H1 (cell line): ENCODE results near the gene PLXNA4. TPM values are rescaled to one million over a fixed set of nuclear protein-coding genes. Genes with fewer than 3 reads are reported as not detected.

ENCODE experiments used
- CTCF ChIA-PET: fragments of 300-600 bp; sonication (Branson Sonifier 250); formaldehyde crosslinking; loops from one replicate; lab custom pipeline; 2021; ENCODE audit not compliant: partially characterized antibody; lab: Charles Lee
- POLR2A ChIA-PET: fragments of 300-600 bp; sonication (Branson Sonifier 250); formaldehyde crosslinking; loops from one replicate; lab custom pipeline; 2021; ENCODE audit warnings: inconsistent platforms; ENCODE audit not compliant: partially characterized antibody; lab: Charles Lee
- DNase-seq, 2 experiments: peaks; one replicate each; pipeline versions ENCODE4 v3.0.0 to v3.0.0-alpha.2; 2010 to 2022; ENCODE audit warnings: low spot score in 2 of 2, low read depth in 1 of 2, mixed read lengths in 1 of 2
- FAIRE-seq: peaks from 2 replicates; lab custom pipeline; 2011; peaks lifted over from hg19 to GRCh38; lab: Jason Lieb, UNC
- H2AFZ ChIP-seq: 2 replicates; pipeline ENCODE4 v1.8.1; 2012; ENCODE audit warnings: low read length, inconsistent platforms
- H2AK5ac ChIP-seq: 2 replicates; pipeline ENCODE4 v1.6.1; 2013; ENCODE audit warnings: low read depth, low read length
- H2BK120ac ChIP-seq: replicated peaks from 2 replicates; pipeline ENCODE3; 2013; ENCODE audit warnings: low read depth, low read length, inconsistent platforms
- H2BK12ac ChIP-seq: 2 replicates; pipeline ENCODE4 v1.6.1; 2013; ENCODE audit warnings: low read depth, low read length
- H2BK15ac ChIP-seq: 2 replicates; pipeline ENCODE4 v1.6.1; 2013; ENCODE audit warnings: low read length
- H2BK20ac ChIP-seq: 2 replicates; pipeline ENCODE4 v1.6.1; 2013; ENCODE audit warnings: low read length
- H2BK5ac ChIP-seq: 2 replicates; pipeline ENCODE4 v1.6.1; 2013; ENCODE audit warnings: low read depth, low read length
- H3K14ac ChIP-seq: 2 replicates; pipeline ENCODE4 v1.6.1; 2013; ENCODE audit warnings: inconsistent platforms; ENCODE audit not compliant: insufficient read length
- H3K18ac ChIP-seq: 2 replicates; pipeline ENCODE4 v1.6.1; 2013; ENCODE audit warnings: low read length; ENCODE audit errors: extremely low read depth
- H3K23ac ChIP-seq: 2 replicates; pipeline ENCODE4 v1.6.1; 2013; ENCODE audit warnings: inconsistent platforms; ENCODE audit not compliant: insufficient read length
- H3K23me2 ChIP-seq: 2 replicates; pipeline ENCODE4 v1.6.1; 2013; ENCODE audit warnings: low read depth, low read length
- H3K27ac ChIP-seq: 2 replicates; pipeline ENCODE4 v1.6.1; 2011; ENCODE audit warnings: low read depth, low read length, inconsistent platforms
- H3K27me3 ChIP-seq, 4 experiments: replicated peaks in 1 of 4; 1 replicate in 1 of 4; 2 replicates in 3 of 4; pipeline versions ENCODE4 v1.6.1 to v1.8.1; 2011 to 2013; ENCODE audit warnings: low read length in 3 of 4, mild to moderate bottlenecking in 3 of 4, inconsistent platforms in 2 of 4, mixed read lengths in 2 of 4, moderate library complexity in 1 of 4; ENCODE audit not compliant: control insufficient read depth in 3 of 4, insufficient read depth in 3 of 4; ENCODE audit errors: extremely low read depth in 1 of 4
- H3K36me3 ChIP-seq, 4 experiments: 2 replicates each; pipeline versions ENCODE4 v1.6.1 to v1.8.1; 2011 to 2013; ENCODE audit warnings: mild to moderate bottlenecking in 4 of 4, low read length in 3 of 4, moderate library complexity in 2 of 4, control low read depth in 1 of 4, inconsistent platforms in 1 of 4; ENCODE audit not compliant: insufficient read depth in 4 of 4, control insufficient read depth in 2 of 4
- H3K4ac ChIP-seq: replicated peaks from 2 replicates; pipeline ENCODE3; 2013; ENCODE audit warnings: low read length, low read depth, mixed read lengths, inconsistent platforms; ENCODE audit not compliant: insufficient read length
- H3K4me1 ChIP-seq, 4 experiments: replicated peaks in 1 of 4; 1 replicate in 1 of 4; 2 replicates in 3 of 4; pipeline versions ENCODE4 v1.6.1 to v1.8.1; 2011 to 2013; ENCODE audit warnings: low read length in 3 of 4, inconsistent platforms in 2 of 4, mixed read lengths in 1 of 4; ENCODE audit not compliant: insufficient read depth in 4 of 4, control insufficient read depth in 3 of 4
- H3K4me2 ChIP-seq, 2 experiments: 2 replicates each; pipeline versions ENCODE4 v1.6.1 to v1.8.1; 2011 to 2013; ENCODE audit warnings: low read depth in 2 of 2, low read length in 2 of 2, control low read depth in 1 of 2, inconsistent platforms in 1 of 2, mild to moderate bottlenecking in 1 of 2; ENCODE audit not compliant: insufficient read depth in 1 of 2
- H3K4me3 ChIP-seq, 4 experiments: fragments of 200-600, 300-600 bp in 1 of 4; sonication (generic), shearing (Covaris generic), sonication (Bioruptor Twin) in 1 of 4; 2 replicates each; pipeline versions ENCODE4 v1.5.1 to v1.8.1; 2011 to 2016; ENCODE audit warnings: low read length in 4 of 4, low read depth in 3 of 4, control low read depth in 2 of 4, inconsistent platforms in 2 of 4, mild to moderate bottlenecking in 2 of 4, mixed read lengths in 1 of 4, moderate library complexity in 1 of 4; ENCODE audit not compliant: insufficient read depth in 2 of 4; ENCODE audit errors: extremely low read depth in 1 of 4
- H3K56ac ChIP-seq: replicated peaks from 2 replicates; pipeline ENCODE3; 2013; ENCODE audit warnings: low read depth, mild to moderate bottlenecking, mixed read lengths, low read length, inconsistent platforms; ENCODE audit not compliant: insufficient read length
- H3K79me1 ChIP-seq: 2 replicates; pipeline ENCODE4 v1.6.1; 2013; ENCODE audit warnings: low read depth, low read length, control low read depth
- H3K79me2 ChIP-seq, 2 experiments: 2 replicates each; pipeline versions ENCODE4 v1.6.1 to v1.8.1; 2012 to 2013; ENCODE audit warnings: low read length in 2 of 2, mild to moderate bottlenecking in 2 of 2, inconsistent platforms in 1 of 2; ENCODE audit not compliant: insufficient read depth in 2 of 2, control insufficient read depth in 1 of 2
- H3K9ac ChIP-seq, 4 experiments: replicated peaks in 1 of 4; 1 replicate in 1 of 4; 2 replicates in 3 of 4; pipeline versions ENCODE4 v1.6.1 to v1.8.1; 2011 to 2013; ENCODE audit warnings: low read depth in 3 of 4, low read length in 3 of 4, control low read depth in 2 of 4, mild to moderate bottlenecking in 2 of 4, moderate library complexity in 2 of 4, inconsistent platforms in 1 of 4; ENCODE audit errors: extremely low read depth in 1 of 4
- H3K9me3 ChIP-seq, 2 experiments: 2 replicates each; pipeline versions ENCODE4 v1.6.1 to v1.8.1; 2012 to 2013; ENCODE audit warnings: mild to moderate bottlenecking in 2 of 2, moderate library complexity in 2 of 2, control low read depth in 1 of 2, inconsistent platforms in 1 of 2, low read depth in 1 of 2, low read length in 1 of 2, mixed read lengths in 1 of 2; ENCODE audit not compliant: insufficient read depth in 2 of 2
- H4K20me1 ChIP-seq, 2 experiments: replicated peaks in 1 of 2; 2 replicates each; pipeline versions ENCODE3 to v1.8.1; 2011 to 2013; ENCODE audit warnings: inconsistent platforms in 2 of 2, low read length in 2 of 2, mild to moderate bottlenecking in 1 of 2; ENCODE audit not compliant: insufficient read depth in 2 of 2, control insufficient read depth in 1 of 2
- H4K5ac ChIP-seq: 2 replicates; pipeline ENCODE4 v1.6.1; 2013; ENCODE audit warnings: low read length, low read depth, mixed read lengths, inconsistent platforms; ENCODE audit not compliant: insufficient read length
- H4K8ac ChIP-seq: 2 replicates; pipeline ENCODE4 v1.8.0; 2013; ENCODE audit warnings: mild to moderate bottlenecking, moderate library complexity, low read length, inconsistent platforms; ENCODE audit not compliant: insufficient read depth; ENCODE audit errors: extremely low read depth
- H4K91ac ChIP-seq: replicated peaks from 2 replicates; pipeline ENCODE3; 2013; ENCODE audit warnings: low read length, mixed read lengths, inconsistent platforms; ENCODE audit not compliant: insufficient read length
- CBX5 ChIP-seq: fragments of 300-800, 300-1000 bp; sonication (generic); IDR thresholded peaks from 2 replicates; pipeline ENCODE4 v1.7.1; 2016; ENCODE audit warnings: antibody characterized with exemption, low read length, low read depth
- GABPA ChIP-seq: IDR thresholded peaks from 2 replicates; pipeline ENCODE4 v1.6.1; 2011; ENCODE audit warnings: mild to moderate bottlenecking, low read length, moderate library complexity, borderline replicate concordance; ENCODE audit not compliant: insufficient read depth
- JUN ChIP-seq: IDR thresholded peaks from 2 replicates; pipeline ENCODE4 v1.6.1; 2011; ENCODE audit warnings: low read depth, mild to moderate bottlenecking, improper control_type of control experiment, low read length
- SAP30 ChIP-seq: fragments of 300-600 bp; sonication (generic); IDR thresholded peaks from 2 replicates; pipeline ENCODE4 v1.7.1; 2012; ENCODE audit warnings: low read length, moderate library complexity, mild to moderate bottlenecking, inconsistent platforms; ENCODE audit not compliant: insufficient read depth, insufficient replicate concordance
- SP4 ChIP-seq: IDR thresholded peaks from 2 replicates; pipeline ENCODE4 v1.6.1; 2012; ENCODE audit warnings: low read length, inconsistent platforms
- TAF1 ChIP-seq: IDR thresholded peaks from 2 replicates; pipeline ENCODE4 v1.6.1; 2011; ENCODE audit warnings: mild to moderate bottlenecking, low read depth, low read length
- TBP ChIP-seq: IDR thresholded peaks from 2 replicates; pipeline ENCODE4 v1.6.1; 2011; ENCODE audit warnings: low read depth, low read length, improper control_type of control experiment
- YY1 ChIP-seq: IDR thresholded peaks from 2 replicates; pipeline ENCODE4 v1.6.1; 2011; ENCODE audit warnings: low read depth, mild to moderate bottlenecking, low read length
- WGBS, 2 experiments: shearing (Covaris generic) in 1 of 2; methylation state at CpG; one replicate each; pipeline versions ENCODE4 v1.1.6 to v1.1.7; 2013 to 2015; ENCODE audit warnings: low lambda C conversion rate in 2 of 2, mixed read lengths in 2 of 2, inconsistent platforms in 1 of 2, low coverage in 1 of 2, missing lambda C conversion rate in 1 of 2; ENCODE audit not compliant: insufficient replicate concordance in 2 of 2, insufficient coverage in 1 of 2, insufficient read length in 1 of 2; ENCODE audit errors: extremely low coverage in 1 of 2, missing lambda C conversion rate in 1 of 2; 5-methylcytosine and 5-hydroxymethylcytosine counted together
- polyA plus RNA-seq, 7 experiments: library from polyadenylated mRNA; depleted of rRNA in 3 of 7; stranded (reverse) in 5 of 7; unstranded in 2 of 7; fragments of >200 nt in 5 of 7; fragments of 200-250 nt in 2 of 7; gene quantifications; 1 replicate in 5 of 7; 2 replicates in 1 of 7; 4 replicates in 1 of 7; pipeline versions ENCODE4 v1.2.1 to v1.2.3, GENCODE V29; 2011 to 2013; ENCODE audit warnings: missing spikeins in 2 of 7, mixed read lengths in 2 of 7
- total RNA-seq: library from RNA; stranded (reverse); fragmentation: NEBNext Ultra II Directional; extraction: Animal tissue kit (Norgen Biotek cat#: 25700); gene quantifications from 2 replicates; pipeline ENCODE4 v1.2.1, GENCODE V29; 2021

Gene PLXNA4
- total and polyA plus RNA-seq, 2 of the 8 experiments (the other 6 are each of a cell fraction or from before 2014, with no cell fraction given), result 0.76 to 0.79 TPM

DNA sequence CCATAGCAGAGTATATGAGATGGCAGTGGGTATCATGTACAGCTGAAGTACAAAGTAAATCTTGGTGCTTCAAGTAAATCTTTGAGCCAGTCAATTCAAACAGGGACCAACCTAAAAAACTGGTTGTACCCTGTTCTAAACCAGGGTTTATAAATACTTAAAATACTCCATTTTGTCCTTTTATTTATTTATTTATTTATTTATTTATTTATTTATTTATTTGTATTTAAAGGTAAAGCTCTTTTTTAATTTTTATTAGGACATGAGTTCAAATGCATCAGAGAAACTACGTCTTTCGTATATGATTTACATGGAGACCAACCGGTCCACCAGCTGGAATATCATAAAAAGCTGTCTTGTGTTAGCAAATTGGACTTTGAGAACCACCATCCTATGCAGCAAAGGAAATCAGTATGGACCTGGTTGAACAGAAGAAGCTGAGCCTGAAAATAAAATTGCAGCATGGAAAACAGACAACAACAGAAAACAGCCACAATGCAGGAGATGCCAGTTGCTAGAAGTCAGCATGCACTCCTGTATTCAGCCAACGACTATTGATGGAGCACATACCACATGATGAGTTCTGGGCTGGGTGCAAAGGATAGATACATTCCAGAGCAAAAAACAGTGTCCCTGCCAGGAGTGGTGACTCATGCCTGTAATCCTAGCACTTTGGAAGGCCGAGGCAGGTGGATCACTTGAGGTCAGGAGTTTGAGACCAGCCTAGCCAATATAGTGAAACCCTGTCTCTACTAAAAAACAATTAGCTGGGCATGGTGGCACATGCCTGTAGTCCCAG, 60.0 kb downstream of the PLXNA4 start:
- Histone ChIP-seq H2AK5ac (no peak overlapping the region; the same call in 1 of the 2 replicates), H2BK15ac (no peak overlapping the region), H4K20me1 (no peaks in the 10 kb centered on the region), H3K27ac (no peak overlapping the region), H3K9me3 (no peaks in the 10 kb centered on the region), H3K4me3 (no peak overlapping the region), H3K14ac (no peak overlapping the region), H3K4ac (no peak overlapping the region), H3K18ac (no peak overlapping the region), H3K79me2 (no peaks in the 10 kb centered on the region), H3K9ac (no peak overlapping the region), H3K4me1 (peaks cover 0 to 4% (median 0%) of the 10 kb centered on the region in 4 experiments; a peak in 2 of 7 replicates), H3K56ac (no peak overlapping the region), H2AFZ (no peak overlapping the region), H2BK120ac (no peak overlapping the region), H3K23ac (no peak overlapping the region), H2BK5ac (no peak overlapping the region), H2BK12ac (no peak overlapping the region), H2BK20ac (no peak overlapping the region), H4K8ac (no peak overlapping the region), H3K23me2 (no peaks in the 10 kb centered on the region), H3K79me1 (no peaks in the 10 kb centered on the region), H3K36me3 (no peaks in the 10 kb centered on the region), H3K4me2 (no peak overlapping the region), H3K27me3 (no peaks in the 10 kb centered on the region), H4K5ac (no peak overlapping the region), H4K91ac (no peak overlapping the region)
- ChIA-PET CTCF (interaction anchor here (0.6 to 4.4 kb wide), 16 partner anchors 10 to 1841 kb away, joined by 3 to 26 read pairs (median 5); partner anchors contain the start of gene PLXNA4), POLR2A (no interaction called here)
- FAIRE-seq (no peak), DNase-seq (no peak)
- 96% methylated on average over 5 of the region's 5 CpGs; no CpG with 5 or more reads in 1 of the 2 experiments for WGBS, 2 experiments
- TF ChIP-seq GABPA (no peak), SAP30 (no peak), SP4 (no peak), JUN (no peak), YY1 (no peak), TBP (no peak), TAF1 (no peak), CBX5 (no peak)
